ENCODE data around the gene LANCL2. TPM values are rescaled to one million over a fixed set of nuclear protein-coding genes. Genes with fewer than 3 reads are reported as not detected.
"Not testable (repeated sequence)": the region's sequence is repeated elsewhere in the genome, so short reads cannot be mapped to it uniquely, and the experiment has no call there.

LANCL2 gene
- total RNA-seq, 2 donors from 2014 or later = 6.6 to 11.4 TPM

DNA sequence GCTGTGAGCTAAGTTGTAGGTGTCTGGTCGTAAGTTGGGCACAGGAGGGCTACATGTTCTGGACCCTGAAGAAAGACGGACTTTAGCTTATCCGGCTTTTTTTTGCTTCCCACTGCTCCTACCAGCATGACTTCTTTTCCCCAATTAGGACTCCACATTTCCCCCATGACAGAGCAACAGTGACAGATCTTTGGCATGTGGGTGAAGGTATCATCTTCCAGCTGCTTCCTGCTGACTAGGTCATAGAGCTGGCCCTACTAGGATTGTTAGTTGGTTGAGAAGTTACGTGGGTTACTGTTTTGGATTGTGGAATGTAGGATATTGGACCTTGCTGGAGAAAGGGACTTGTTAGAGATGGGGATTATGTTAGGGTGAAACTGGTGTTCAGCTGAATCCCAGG is 21.4 kb downstream of the LANCL2 start:
- Histone ChIP-seq H3K36me3 (no peaks in the 10 kb centered on the region), H3K27me3 (replicated peaks; ENCODE audit: insufficient read depth) (no peaks in the 10 kb centered on the region), H3K4me1 (ENCODE audit: control insufficient read depth in 1 of 2, low read depth in 2 of 2) (no peaks in the 10 kb centered on the region), H3K4me3 (no peak overlapping the region), H3K27ac (no peak overlapping the region), H3K9me3 (no peaks in the 10 kb centered on the region)
- ATAC-seq (ENCODE audit: insufficient number of reproducible peaks, low FRiP score, low read depth) = no peak
- no peak for TF ChIP-seq CTCF (IDR thresholded peaks at IDR 0.05)
- no peak for DNase-seq (ENCODE audit: low spot score)

DNA sequence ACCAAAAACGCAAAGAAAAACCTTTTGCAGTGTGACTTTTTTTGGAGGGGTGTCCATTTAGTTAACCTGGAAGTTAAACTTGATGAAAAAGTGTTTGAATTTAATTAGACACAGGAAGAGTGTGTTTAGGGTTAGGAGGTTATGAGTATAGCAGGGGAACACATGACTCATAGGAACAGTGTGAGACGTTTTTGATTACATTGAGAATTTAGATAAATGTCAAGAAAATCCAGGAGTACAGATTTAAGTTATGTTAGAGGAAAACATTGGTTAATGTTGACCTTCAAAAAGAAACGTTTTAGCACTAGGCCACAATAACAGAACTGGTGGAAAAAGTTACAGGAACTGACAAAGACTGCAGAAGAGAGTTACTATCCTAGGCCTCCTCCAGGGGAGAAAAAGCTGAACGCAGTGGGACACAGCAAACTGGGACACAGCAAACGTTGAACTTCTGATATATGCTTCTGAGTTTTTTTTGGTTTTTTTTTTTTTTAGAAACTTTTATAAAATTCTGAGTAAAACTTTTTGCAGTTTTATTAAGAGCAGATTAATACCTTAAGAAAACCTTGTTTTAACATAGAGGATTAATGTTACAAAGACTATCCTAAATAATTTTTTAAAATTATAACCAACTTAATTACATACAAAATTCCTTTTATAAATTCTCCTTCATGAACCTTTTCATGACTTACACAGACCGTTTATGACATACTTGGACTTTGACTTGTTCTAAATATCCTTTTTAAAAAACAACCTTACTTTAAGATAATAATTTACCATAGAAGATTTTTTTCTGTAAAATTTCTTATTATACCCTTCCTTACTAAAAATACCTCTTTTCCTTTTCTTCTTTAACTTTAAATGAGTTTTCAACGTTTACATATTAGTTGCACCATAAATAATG is 22.2 kb downstream of the LANCL2 start:
- no peak for TF ChIP-seq CTCF (IDR thresholded peaks at IDR 0.05)

DNA sequence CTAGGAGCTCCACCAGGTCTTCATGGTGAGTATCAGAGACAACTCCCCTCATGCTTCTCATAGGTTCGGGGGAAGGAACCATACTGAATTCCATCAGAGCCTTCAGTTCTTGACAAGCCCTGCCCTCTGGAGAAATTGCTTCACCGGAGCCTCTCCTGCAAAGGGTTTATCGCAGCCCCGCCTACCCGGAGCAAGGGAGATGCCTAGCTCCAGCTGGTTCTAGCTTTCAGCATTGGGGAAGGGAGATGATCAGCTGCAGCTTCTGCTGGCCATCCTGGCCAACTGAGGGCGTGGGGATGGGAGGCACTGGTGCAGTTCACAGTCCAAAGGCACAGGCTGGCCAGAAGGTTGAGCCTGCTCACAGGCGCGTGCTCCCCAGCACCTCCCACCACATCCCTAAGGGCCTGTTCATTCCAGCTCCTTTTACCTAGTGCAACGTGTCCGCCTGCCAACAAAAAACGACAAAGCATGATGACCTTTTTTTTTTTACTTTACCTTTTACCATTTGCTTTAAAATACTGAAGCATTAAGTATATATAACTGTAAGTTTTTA is 31.2 kb downstream of the LANCL2 start:
- H3K27me3 ChIP-seq (replicated peaks; ENCODE audit: insufficient read depth) = no peaks in the 10 kb centered on the region
- H3K36me3 ChIP-seq = peaks cover 4% of the 10 kb centered on the region
- no peak for DNase-seq (ENCODE audit: low spot score)
- H3K4me1 ChIP-seq (ENCODE audit: control insufficient read depth in 1 of 2, low read depth in 2 of 2) = no peaks in the 10 kb centered on the region
- no peak for ATAC-seq (ENCODE audit: insufficient number of reproducible peaks, low FRiP score, low read depth)
- TF ChIP-seq CTCF (IDR thresholded peaks at IDR 0.05) = no peak
- no peaks in the 10 kb centered on the region for H3K9me3 ChIP-seq
- no peak overlapping the region for H3K4me3 ChIP-seq
- no peak overlapping the region for H3K27ac ChIP-seq

More for the DNA sequence above, 22.2 kb downstream of the LANCL2 start:
- Histone ChIP-seq H3K27ac (no peak overlapping the region), H3K4me1 (ENCODE audit: control insufficient read depth in 1 of 2, low read depth in 2 of 2) (no peaks in the 10 kb centered on the region), H3K9me3 (no peaks in the 10 kb centered on the region), H3K27me3 (replicated peaks; ENCODE audit: insufficient read depth) (no peaks in the 10 kb centered on the region), H3K4me3 (no peak overlapping the region), H3K36me3 (no peaks in the 10 kb centered on the region)
- DNase-seq (ENCODE audit: low spot score) (no peak), ATAC-seq (ENCODE audit: insufficient number of reproducible peaks, low FRiP score, low read depth) (no peak)

- peaks cover 4% of the 10 kb centered on the region for H3K36me3 ChIP-seq
- H3K9me3 ChIP-seq = no peaks in the 10 kb centered on the region
- H3K27ac ChIP-seq = no peak overlapping the region
- no peak for TF ChIP-seq CTCF (IDR thresholded peaks at IDR 0.05)
- DNase-seq (ENCODE audit: low spot score) (no peak), ATAC-seq (ENCODE audit: insufficient number of reproducible peaks, low FRiP score, low read depth) (no peak)
- H3K4me1 ChIP-seq (ENCODE audit: control insufficient read depth in 1 of 2, low read depth in 2 of 2) = no peaks in the 10 kb centered on the region
- no peaks in the 10 kb centered on the region for H3K27me3 ChIP-seq (replicated peaks; ENCODE audit: insufficient read depth)
- no peak overlapping the region for H3K4me3 ChIP-seq
These were observed 32.5 kb downstream of the LANCL2 start for GRCh38 chr7:55397617-55398016.

DNA sequence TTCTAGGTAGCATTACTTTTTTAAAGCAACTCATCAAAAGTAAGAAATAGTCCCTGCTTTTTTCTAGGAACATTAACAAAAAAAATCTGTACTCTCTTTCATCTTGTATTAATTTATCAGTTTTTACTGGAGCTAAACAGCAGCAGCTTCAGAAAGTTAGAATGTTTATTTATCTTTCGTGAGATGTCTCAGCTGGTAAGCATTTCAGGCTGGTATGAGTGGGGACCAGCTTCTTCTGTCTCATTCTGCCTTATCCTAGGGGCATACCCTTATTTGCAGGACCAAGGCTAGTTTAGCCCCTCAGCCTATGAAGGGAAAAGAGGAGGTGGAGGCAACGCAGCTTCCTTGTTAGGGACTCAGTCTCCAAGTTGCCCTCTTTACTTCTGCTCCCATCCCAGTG is 35.1 kb downstream of the LANCL2 start:
- H3K4me1 ChIP-seq (ENCODE audit: control insufficient read depth in 1 of 2, low read depth in 2 of 2) = no peaks in the 10 kb centered on the region
- no peaks in the 10 kb centered on the region for H3K27me3 ChIP-seq (replicated peaks; ENCODE audit: insufficient read depth)
- no peak overlapping the region for H3K27ac ChIP-seq
- DNase-seq (ENCODE audit: low spot score) = no peak
- TF ChIP-seq CTCF (IDR thresholded peaks at IDR 0.05) = no peak
- no peaks in the 10 kb centered on the region for H3K9me3 ChIP-seq
- ATAC-seq (ENCODE audit: insufficient number of reproducible peaks, low FRiP score, low read depth) = no peak
- peaks cover 4% of the 10 kb centered on the region for H3K36me3 ChIP-seq
- no peak overlapping the region for H3K4me3 ChIP-seq

DNA sequence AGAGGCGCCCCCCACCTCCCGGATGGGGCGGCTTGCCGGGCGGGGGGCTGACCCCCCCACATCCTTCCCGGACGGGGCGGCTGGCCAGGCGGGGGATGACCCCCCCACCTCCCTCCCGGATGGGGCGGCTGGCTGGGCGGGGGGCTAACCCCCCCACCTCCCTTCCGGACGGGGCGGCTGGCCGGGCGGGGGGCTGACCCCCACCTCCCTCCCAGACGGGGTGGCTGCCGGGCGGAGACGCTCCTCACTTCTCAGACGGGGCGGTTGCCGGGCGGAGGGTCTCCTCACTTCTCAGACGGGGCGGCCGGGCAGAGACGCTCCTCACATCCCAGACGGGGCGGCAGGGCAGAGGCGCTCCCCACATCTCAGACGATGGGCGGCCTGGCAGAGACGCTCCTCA is 37.4 kb downstream of the LANCL2 start:
- H3K27ac ChIP-seq; ATAC-seq (ENCODE audit: insufficient number of reproducible peaks, low FRiP score, low read depth); H3K4me1 ChIP-seq (ENCODE audit: control insufficient read depth in 1 of 2, low read depth in 2 of 2); H3K27me3 ChIP-seq (replicated peaks; ENCODE audit: insufficient read depth); H3K4me3 ChIP-seq; DNase-seq (ENCODE audit: low spot score); H3K36me3 ChIP-seq; H3K9me3 ChIP-seq: not testable (repeated sequence)
